ENCODE data around the gene DSG3. TPM values are rescaled to one million over a fixed set of nuclear protein-coding genes. Genes with fewer than 3 reads are reported as not detected.

DSG3 gene
- total and polyA plus RNA-seq, 10 of the 15 experiments (the other 5 are each of a cell fraction or from before 2014, with no cell fraction given), result 0.01 to 0.36 (median 0.30) TPM

- TF ChIP-seq SKIL (IDR thresholded peaks at IDR 0.05; ENCODE audit: low read depth, poor library complexity, severe bottlenecking) (no peak), ZNF274 (IDR thresholded peaks at IDR 0.05; ENCODE audit: insufficient read depth, insufficient read length) (no peak), MTA2 (IDR thresholded peaks at IDR 0.05; ENCODE audit: low read depth) (no peak)
These were observed 4.1 kb downstream of the DSG3 start (continued) for GRCh38 chr18:31451625-31452024.

DNA sequence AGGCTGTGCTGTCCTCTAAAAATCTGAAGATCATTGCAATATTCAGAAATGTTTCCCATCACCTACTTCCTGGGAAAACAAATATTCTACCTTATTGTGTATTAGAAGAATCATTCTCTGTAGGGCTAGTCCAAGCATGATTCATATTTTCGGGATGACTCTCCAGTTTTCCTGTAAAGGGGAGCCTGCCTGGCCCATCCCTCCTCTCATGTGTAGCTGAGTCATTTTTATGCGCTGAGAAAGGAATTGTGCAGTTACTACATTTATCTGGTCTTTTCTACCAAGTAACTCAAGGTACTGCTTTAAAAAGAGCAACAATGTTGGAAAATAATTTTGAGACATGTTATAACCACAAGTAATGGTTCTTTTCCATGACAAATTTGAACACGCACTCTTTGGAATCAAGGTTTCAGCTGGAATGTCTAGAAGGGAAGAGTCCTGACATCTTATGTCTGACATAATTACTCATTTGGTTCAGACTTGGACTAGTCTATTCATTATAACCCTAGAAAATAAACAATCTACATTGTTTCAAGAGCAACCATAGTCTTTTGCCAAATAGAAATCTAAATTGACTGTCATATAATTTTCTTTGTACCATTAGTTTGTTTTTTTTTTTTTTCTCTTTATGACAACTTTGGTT lies 6.6 kb downstream of the DSG3 start:
- POLR2A ChIA-PET, result no interaction called here
- SMC1A ChIA-PET (ENCODE audit: uncharacterized antibody, unreplicated experiment), result interaction anchor here (0.6 kb wide), 2 partner anchors 42 to 164 kb away, joined by 3 to 4 read pairs; no protein-coding TSS in a partner anchor
- no peak overlapping the region for H3K27ac ChIP-seq (ENCODE audit: control insufficient read depth, insufficient read depth)
- FAIRE-seq, result no peak
- no peaks in the 10 kb centered on the region for H3K4me1 ChIP-seq (ENCODE audit: control insufficient read depth, insufficient read depth, low read length)
- no peak for ATAC-seq
- H3K9ac ChIP-seq (ENCODE audit: control insufficient read depth, insufficient read depth, low read length), result no peak overlapping the region
- no peak overlapping the region for H3K4me3 ChIP-seq
- DNase-seq (ENCODE audit: low read depth, low spot score), result no peak
- 52% methylated on average over 3 of the region's 3 CpGs for WGBS (ENCODE audit: insufficient coverage, insufficient replicate concordance, low lambda C conversion rate, missing lambda C conversion rate)
- H2AFZ ChIP-seq (ENCODE audit: control insufficient read depth, low read depth, low read length), result no peak overlapping the region
- TF ChIP-seq MTA2 (IDR thresholded peaks at IDR 0.05; ENCODE audit: low read depth), result no peak
- TF ChIP-seq ZBED1 (IDR thresholded peaks at IDR 0.05; ENCODE audit: borderline replicate concordance), result no peak
- no peak for TF ChIP-seq HCFC1 (IDR thresholded peaks at IDR 0.05; ENCODE audit: low read length)
- no peak for TF ChIP-seq TCF7 (IDR thresholded peaks at IDR 0.05; ENCODE audit: borderline replicate concordance)
- TF ChIP-seq SKIL (IDR thresholded peaks at IDR 0.05; ENCODE audit: low read depth, poor library complexity, severe bottlenecking), result no peak
- TF ChIP-seq KLF5 (IDR thresholded peaks at IDR 0.05; ENCODE audit: partially characterized antibody), result no peak
- no peaks in the 10 kb centered on the region for H4K20me1 ChIP-seq (ENCODE audit: control insufficient read depth, insufficient read depth)
- H3K36me3 ChIP-seq (ENCODE audit: control insufficient read depth in 2 of 2, insufficient read depth in 2 of 2, low read length in 1 of 2), result no peaks in the 10 kb centered on the region
- no peaks in the 10 kb centered on the region for H3K9me3 ChIP-seq (replicated peaks; ENCODE audit: control insufficient read depth, insufficient read depth, low read length)
- RAD21 ChIA-PET (ENCODE audit: unreplicated experiment), result interaction anchor here (1.0 kb wide), 1 partner anchor 46 kb away, joined by 5 read pairs; no protein-coding TSS in a partner anchor
- no peaks in the 10 kb centered on the region for H3K79me2 ChIP-seq (ENCODE audit: control insufficient read depth, insufficient read depth, low read length)
- BruUV-seq (replicated peaks), result no TSS peak
- in situ Hi-C loops (cut with MboI), result no loop called here
- intact Hi-C loops (cut with micrococcal nuclease; ENCODE audit: unreplicated experiment), result no loop called here
- no peak overlapping the region for H3K4me2 ChIP-seq (ENCODE audit: control insufficient read depth, insufficient read depth)
- H3K27me3 ChIP-seq (replicated peaks in 1 of 2; ENCODE audit: control insufficient read depth in 2 of 2, insufficient read depth in 2 of 2, low read length in 1 of 2), result no peaks in the 10 kb centered on the region
- CTCF ChIA-PET, result interaction anchor here (0.6 kb wide), 1 partner anchor 108 kb away, joined by 3 read pairs; no protein-coding TSS in a partner anchor

Data from GM12878 (cell line).